ENCODE results near the gene PEX6. TPM values are rescaled to one million over a fixed set of nuclear protein-coding genes. Genes with fewer than 3 reads are reported as not detected.

PEX6 gene
- total and polyA plus RNA-seq, 8 donors: 5.5 to 118 (median 15.7) TPM

GRCh38 chr6:42984924-42985475, 6.0 kb upstream of the PEX6 start:
- Histone ChIP-seq H3K4me1 (peaks cover 32 to 57% (median 48%) of the 10 kb centered on the region in 4 donors), H3K27ac (peak overlapping the region; percentile 77 to 93 (median 89)), H3K36me3 (peaks cover 10 to 14% (median 12%) of the 10 kb centered on the region in 4 donors), H3K27me3 (no peaks in the 10 kb centered on the region), H3K4me3 (peak overlapping the region; percentile 79 to 98 (median 90)), H3K9me3 (no peaks in the 10 kb centered on the region)
- TF ChIP-seq CTCF (IDR thresholded peaks at IDR 0.05): no peak
- no peak for TF ChIP-seq POLR2AphosphoS5 (IDR thresholded peaks at IDR 0.05)
- no peak for TF ChIP-seq EP300 (IDR thresholded peaks at IDR 0.05)
- no peak for TF ChIP-seq POLR2A (IDR thresholded peaks at IDR 0.05)
- intact Hi-C loops (cut with DNase I; ENCODE audit: low total_unique reads): no loop called here
- peak in 1 of 2 donors; percentile 50 for DNase-seq
- 8 to 12% (median 10%) methylated on average over 12 to 13 of the region's 13 CpGs for WGBS, 5 donors

- H3K4me1 ChIP-seq: peaks cover 38 to 64% (median 56%) of the 10 kb centered on the region in 4 donors
- TF ChIP-seq EP300 (IDR thresholded peaks at IDR 0.05) (no peak), CTCF (IDR thresholded peaks at IDR 0.05) (peak in 1 of 7 experiments; percentile 18), POLR2A (IDR thresholded peaks at IDR 0.05) (peak in 1 of 4 donors; percentile 26), POLR2AphosphoS5 (IDR thresholded peaks at IDR 0.05) (peak; percentile 36 to 95 (median 87))
- peak within 1 kb of the TSS; percentile 87 to 93 (median 89) for H3K27ac ChIP-seq
- H3K9me3 ChIP-seq: no peaks in the 10 kb centered on the region
- H3K4me3 ChIP-seq: peak within 1 kb of the TSS; percentile 79 to 98 (median 90)
- DNase-seq: peak; percentile 98 to 99
- H3K27me3 ChIP-seq: no peaks in the 10 kb centered on the region
- WGBS, 5 donors: 0 to 1% (median 0%) methylated on average over 45 to 59 of the region's 59 CpGs
- intact Hi-C loops (cut with DNase I; ENCODE audit: low total_unique reads): no loop called here
- H3K36me3 ChIP-seq: peaks cover 3 to 7% (median 5%) of the 10 kb centered on the region in 4 donors
Measured at GRCh38 chr6:42984001-42984923, 5.3 kb upstream of the PEX6 start, which contains the start of gene PPP2R5D. Gene PPP2R5D (plus strand): TSS chr6:42984570. CDS start chr6:42984678, 108 bp downstream.

- intact Hi-C loops (cut with DNase I; ENCODE audit: low total_unique reads): no loop called here
- no peak for DNase-seq
- Histone ChIP-seq H3K9me3 (no peaks in the 10 kb centered on the region), H3K27me3 (no peaks in the 10 kb centered on the region), H3K4me1 (peaks cover 34 to 58% (median 56%) of the 10 kb centered on the region in 4 donors), H3K36me3 (no peaks in the 10 kb centered on the region), H3K4me3 (no peak overlapping the region), H3K27ac (no peak overlapping the region)
- WGBS, 5 donors: 87 to 92% (median 90%) methylated on average over 5 of the region's 5 CpGs
- no peak for TF ChIP-seq POLR2AphosphoS5 (IDR thresholded peaks at IDR 0.05)
- TF ChIP-seq CTCF (IDR thresholded peaks at IDR 0.05): no peak
- TF ChIP-seq POLR2A (IDR thresholded peaks at IDR 0.05): no peak
- TF ChIP-seq EP300 (IDR thresholded peaks at IDR 0.05): no peak
Measured at GRCh38 chr6:42981836-42982235, 2.9 kb upstream of the PEX6 start.

- TF ChIP-seq EP300 (IDR thresholded peaks at IDR 0.05) (no peak), POLR2A (IDR thresholded peaks at IDR 0.05) (no peak), POLR2AphosphoS5 (IDR thresholded peaks at IDR 0.05) (no peak), CTCF (IDR thresholded peaks at IDR 0.05) (no peak)
- H3K4me3 ChIP-seq: peak overlapping the region; percentile 80 to 97 (median 89)
- H3K27me3 ChIP-seq: no peaks in the 10 kb centered on the region
- no peaks in the 10 kb centered on the region for H3K9me3 ChIP-seq
- H3K36me3 ChIP-seq: peaks cover 0 to 3% (median 0%) of the 10 kb centered on the region in 4 donors
- intact Hi-C loops (cut with DNase I; ENCODE audit: low total_unique reads): no loop called here
- peak overlapping the region; percentile 86 to 94 (median 92) for H3K27ac ChIP-seq
- 42 to 48% (median 45%) methylated on average over 9 of the region's 9 CpGs for WGBS, 5 donors
- H3K4me1 ChIP-seq: peaks cover 22 to 56% (median 46%) of the 10 kb centered on the region in 4 donors
- DNase-seq: no peak
Measured at GRCh38 chr6:42979523-42980177, 669 bp upstream of the PEX6 start.
